HCT116 (cell line): ENCODE data around the gene ZC3H7A.

Source experiments
- CTCF ChIP-seq, 3 experiments: fragments of 200-600 bp in 1 of 3; sonication (generic) in 1 of 3; IDR thresholded peaks in 2 of 3; conservative IDR thresholded peaks in 1 of 3; 2 replicates each; pipeline ENCODE4 v1.5.1; 2012 to 2017; ENCODE audit warnings: low read depth in 2 of 3, low read length in 2 of 3, antibody characterized with exemption in 1 of 3, borderline replicate concordance in 1 of 3, control low read depth in 1 of 3, mild to moderate bottlenecking in 1 of 3, mixed read lengths in 1 of 3, mixed run types in 1 of 3, moderate library complexity in 1 of 3; ENCODE audit not compliant: insufficient read depth in 1 of 3
- EZH2 ChIP-seq: fragments of 200-600 bp; sonication (generic); IDR thresholded peaks from 2 replicates; pipeline ENCODE4 v1.6.1; 2017; ENCODE audit warnings: antibody characterized with exemption, mixed run types
- EZH2phosphoT487 ChIP-seq: fragments of 200-600 bp; IDR thresholded peaks from 2 replicates; pipeline ENCODE4 v1.6.1; 2018; ENCODE audit warnings: antibody characterized with exemption, borderline replicate concordance
- MAX ChIP-seq: IDR thresholded peaks from 2 replicates; pipeline ENCODE4 v1.6.1; 2012
- POLR2A ChIP-seq: IDR thresholded peaks from 2 replicates; pipeline ENCODE4 v1.7.0; 2011; ENCODE audit warnings: borderline replicate concordance; ENCODE audit not compliant: insufficient read depth, insufficient read length; ENCODE audit errors: extremely low read depth
- POLR2AphosphoS5 ChIP-seq: IDR thresholded peaks from 2 replicates; pipeline ENCODE4 v1.6.1; 2011; ENCODE audit warnings: mild to moderate bottlenecking, low read depth, low read length, moderate library complexity
- RAD21 ChIP-seq: IDR thresholded peaks from 2 replicates; pipeline ENCODE4 v1.6.1; 2012; ENCODE audit warnings: low read depth, mild to moderate bottlenecking
- SIN3A ChIP-seq: IDR thresholded peaks from 2 replicates; pipeline ENCODE4 v1.6.1; 2012; ENCODE audit warnings: low read depth
- TCF7L2 ChIP-seq: IDR thresholded peaks from 2 replicates; pipeline ENCODE4 v1.7.0; 2011; ENCODE audit warnings: borderline replicate concordance, inconsistent platforms; ENCODE audit not compliant: insufficient read depth, insufficient read length; ENCODE audit errors: extremely low read depth
- YY1 ChIP-seq: IDR thresholded peaks from 2 replicates; pipeline ENCODE4 v1.6.1; 2011; ENCODE audit warnings: low read length, low read depth, moderate library complexity, mild to moderate bottlenecking; ENCODE audit not compliant: insufficient replicate concordance; ENCODE audit errors: extremely low read depth
- ZNF274 ChIP-seq: fragments of 200-500 bp; sonication (Bioruptor generic); IDR thresholded peaks from 2 replicates; pipeline ENCODE4 v1.6.1; 2014; ENCODE audit warnings: mild to moderate bottlenecking, low read depth, low read length, inconsistent platforms

GRCh38 chr16:11735787-11736186 lies 61.3 kb downstream of the ZC3H7A start:
- TF ChIP-seq CTCF (IDR thresholded peaks at IDR 0.05 in 2 of 3, conservative IDR thresholded peaks at IDR 0.05 in 1 of 3; ENCODE audit: borderline replicate concordance in 1 of 3, insufficient read depth in 1 of 3, low read depth in 2 of 3, low read length in 2 of 3) (no peak), YY1 (no peak), EZH2 (no peak), POLR2A (no peak), SIN3A (no peak), EZH2phosphoT487 (no peak), POLR2AphosphoS5 (no peak), ZNF274 (no peak), RAD21 (no peak), TCF7L2 (no peak), MAX (no peak)
